ENCODE results near the gene CREG2. TPM values are rescaled to one million over a fixed set of nuclear protein-coding genes. Genes with fewer than 3 reads are reported as not detected.

The CREG2 gene
- polyA plus RNA-seq (2013, experiment 1 of 2): 3.9 TPM
- 2.5 TPM for polyA plus RNA-seq (2013, experiment 2 of 2)

GRCh38 chr2:101387151-101387834 is at the start of gene CREG2:
CREG2 (minus strand) TSS chr2:101387503; CDS start chr2:101387457, 46 bp downstream.
- H3K4me1 ChIP-seq (ENCODE audit: control insufficient read depth, insufficient read depth, low read length, poor library complexity, severe bottlenecking): no peaks in the 10 kb centered on the region
- 2% methylated on average over 54 to 65 of the region's 79 CpGs for WGBS, 2 experiments (ENCODE audit: insufficient coverage in 2 of 2)
- no peaks in the 10 kb centered on the region for H3K9me3 ChIP-seq (ENCODE audit: control insufficient read depth, low read length)
- peak within 1 kb of the TSS; percentile 35 for H3K4me3 ChIP-seq (ENCODE audit: extremely low read depth, insufficient read depth, low read length, poor library complexity, severe bottlenecking)
- H3K36me3 ChIP-seq (ENCODE audit: control insufficient read depth, insufficient read depth, low read length): no peaks in the 10 kb centered on the region
- no peak within 1 kb of the TSS for H3K27ac ChIP-seq (ENCODE audit: low read depth, low read length, severe bottlenecking)

GRCh38 chr2:101435001-101435862 is 47.9 kb upstream of the CREG2 start:
- H3K36me3 ChIP-seq (ENCODE audit: control insufficient read depth, insufficient read depth, low read length): no peaks in the 10 kb centered on the region
- no peak overlapping the region for H3K27ac ChIP-seq (ENCODE audit: low read depth, low read length, severe bottlenecking)
- no peaks in the 10 kb centered on the region for H3K9me3 ChIP-seq (ENCODE audit: control insufficient read depth, low read length)
- H3K4me1 ChIP-seq (ENCODE audit: control insufficient read depth, insufficient read depth, low read length, poor library complexity, severe bottlenecking): peaks cover 8% of the 10 kb centered on the region
- WGBS, 2 experiments (ENCODE audit: insufficient coverage in 2 of 2): 33 to 39% methylated on average over 12 to 20 of the region's 24 CpGs
- no peak overlapping the region for H3K4me3 ChIP-seq (ENCODE audit: extremely low read depth, insufficient read depth, low read length, poor library complexity, severe bottlenecking)

- Histone ChIP-seq H3K4me3 (ENCODE audit: extremely low read depth, insufficient read depth, low read length, poor library complexity, severe bottlenecking) (no peak overlapping the region), H3K4me1 (ENCODE audit: control insufficient read depth, insufficient read depth, low read length, poor library complexity, severe bottlenecking) (peaks cover 8% of the 10 kb centered on the region), H3K9me3 (ENCODE audit: control insufficient read depth, low read length) (no peaks in the 10 kb centered on the region), H3K27ac (ENCODE audit: low read depth, low read length, severe bottlenecking) (no peak overlapping the region), H3K36me3 (ENCODE audit: control insufficient read depth, insufficient read depth, low read length) (no peaks in the 10 kb centered on the region)
- no CpG with 5 or more reads among the region's 3 CpGs for WGBS, 2 experiments (ENCODE audit: insufficient coverage in 2 of 2)
These were observed 46.2 kb upstream of the CREG2 start for GRCh38 chr2:101433465-101433864.

- WGBS, 2 experiments (ENCODE audit: insufficient coverage in 2 of 2): 82 to 83% methylated on average over 17 to 20 of the region's 20 CpGs
- no peak overlapping the region for H3K4me3 ChIP-seq (ENCODE audit: extremely low read depth, insufficient read depth, low read length, poor library complexity, severe bottlenecking)
- H3K36me3 ChIP-seq (ENCODE audit: control insufficient read depth, insufficient read depth, low read length): no peaks in the 10 kb centered on the region
- no peak overlapping the region for H3K27ac ChIP-seq (ENCODE audit: low read depth, low read length, severe bottlenecking)
- peaks cover 8% of the 10 kb centered on the region for H3K4me1 ChIP-seq (ENCODE audit: control insufficient read depth, insufficient read depth, low read length, poor library complexity, severe bottlenecking)
- no peaks in the 10 kb centered on the region for H3K9me3 ChIP-seq (ENCODE audit: control insufficient read depth, low read length)
These were observed 45.3 kb upstream of the CREG2 start for GRCh38 chr2:101432411-101433181.

- Histone ChIP-seq H3K36me3 (ENCODE audit: control insufficient read depth, insufficient read depth, low read length) (no peaks in the 10 kb centered on the region), H3K9me3 (ENCODE audit: control insufficient read depth, low read length) (no peaks in the 10 kb centered on the region), H3K4me1 (ENCODE audit: control insufficient read depth, insufficient read depth, low read length, poor library complexity, severe bottlenecking) (peaks cover 8% of the 10 kb centered on the region), H3K27ac (ENCODE audit: low read depth, low read length, severe bottlenecking) (no peak overlapping the region), H3K4me3 (ENCODE audit: extremely low read depth, insufficient read depth, low read length, poor library complexity, severe bottlenecking) (no peak overlapping the region)
- WGBS, 2 experiments (ENCODE audit: insufficient coverage in 2 of 2): 90 to 93% methylated on average over 2 of the region's 4 CpGs
These were observed 44.2 kb upstream of the CREG2 start for GRCh38 chr2:101431486-101431885.

- no peaks in the 10 kb centered on the region for H3K36me3 ChIP-seq (ENCODE audit: control insufficient read depth, insufficient read depth, low read length)
- no peak overlapping the region for H3K27ac ChIP-seq (ENCODE audit: low read depth, low read length, severe bottlenecking)
- H3K4me1 ChIP-seq (ENCODE audit: control insufficient read depth, insufficient read depth, low read length, poor library complexity, severe bottlenecking): peaks cover 5% of the 10 kb centered on the region
- H3K9me3 ChIP-seq (ENCODE audit: control insufficient read depth, low read length): no peaks in the 10 kb centered on the region
- 93 to 100% methylated on average over 2 of the region's 2 CpGs for WGBS, 2 experiments (ENCODE audit: insufficient coverage in 2 of 2)
- no peak overlapping the region for H3K4me3 ChIP-seq (ENCODE audit: extremely low read depth, insufficient read depth, low read length, poor library complexity, severe bottlenecking)
These were observed 42.9 kb upstream of the CREG2 start for GRCh38 chr2:101430156-101430555.

GRCh38 chr2:101429453-101429852 is 42.1 kb upstream of the CREG2 start:
- Histone ChIP-seq H3K27ac (ENCODE audit: low read depth, low read length, severe bottlenecking) (no peak overlapping the region), H3K36me3 (ENCODE audit: control insufficient read depth, insufficient read depth, low read length) (no peaks in the 10 kb centered on the region), H3K4me3 (ENCODE audit: extremely low read depth, insufficient read depth, low read length, poor library complexity, severe bottlenecking) (no peak overlapping the region), H3K4me1 (ENCODE audit: control insufficient read depth, insufficient read depth, low read length, poor library complexity, severe bottlenecking) (no peaks in the 10 kb centered on the region), H3K9me3 (ENCODE audit: control insufficient read depth, low read length) (no peaks in the 10 kb centered on the region)
- 91 to 97% methylated on average over 6 of the region's 6 CpGs for WGBS, 2 experiments (ENCODE audit: insufficient coverage in 2 of 2)

- WGBS, 2 experiments (ENCODE audit: insufficient coverage in 2 of 2): 83 to 85% methylated on average over 4 to 5 of the region's 10 CpGs
- Histone ChIP-seq H3K27ac (ENCODE audit: low read depth, low read length, severe bottlenecking) (no peak overlapping the region), H3K4me1 (ENCODE audit: control insufficient read depth, insufficient read depth, low read length, poor library complexity, severe bottlenecking) (no peaks in the 10 kb centered on the region)
These were observed 41.3 kb upstream of the CREG2 start for GRCh38 chr2:101428422-101429176.

GRCh38 chr2:101427743-101428142 is 40.4 kb upstream of the CREG2 start:
- Histone ChIP-seq H3K27ac (ENCODE audit: low read depth, low read length, severe bottlenecking) (no peak overlapping the region), H3K4me1 (ENCODE audit: control insufficient read depth, insufficient read depth, low read length, poor library complexity, severe bottlenecking) (no peaks in the 10 kb centered on the region), H3K36me3 (ENCODE audit: control insufficient read depth, insufficient read depth, low read length) (no peaks in the 10 kb centered on the region), H3K4me3 (ENCODE audit: extremely low read depth, insufficient read depth, low read length, poor library complexity, severe bottlenecking) (no peak overlapping the region), H3K9me3 (ENCODE audit: control insufficient read depth, low read length) (no peaks in the 10 kb centered on the region)
- WGBS, 2 experiments (ENCODE audit: insufficient coverage in 2 of 2): 94 to 97% methylated on average over 11 of the region's 13 CpGs

More at GRCh38 chr2:101428422-101429176, 41.3 kb upstream of the CREG2 start:
- Histone ChIP-seq H3K9me3 (ENCODE audit: control insufficient read depth, low read length) (no peaks in the 10 kb centered on the region), H3K36me3 (ENCODE audit: control insufficient read depth, insufficient read depth, low read length) (no peaks in the 10 kb centered on the region), H3K4me3 (ENCODE audit: extremely low read depth, insufficient read depth, low read length, poor library complexity, severe bottlenecking) (no peak overlapping the region)

- no peaks in the 10 kb centered on the region for H3K4me1 ChIP-seq (ENCODE audit: control insufficient read depth, insufficient read depth, low read length, poor library complexity, severe bottlenecking)
- H3K9me3 ChIP-seq (ENCODE audit: control insufficient read depth, low read length): no peaks in the 10 kb centered on the region
- H3K27ac ChIP-seq (ENCODE audit: low read depth, low read length, severe bottlenecking): no peak overlapping the region
- H3K4me3 ChIP-seq (ENCODE audit: extremely low read depth, insufficient read depth, low read length, poor library complexity, severe bottlenecking): no peak overlapping the region
- H3K36me3 ChIP-seq (ENCODE audit: control insufficient read depth, insufficient read depth, low read length): no peaks in the 10 kb centered on the region
- WGBS, 2 experiments (ENCODE audit: insufficient coverage in 2 of 2): 91 to 96% methylated on average over 4 to 7 of the region's 7 CpGs
These were observed 39.9 kb upstream of the CREG2 start for GRCh38 chr2:101427240-101427639.
